HUDEP-2 (cell line): ENCODE data around the gene TBC1D14.

Experiments
- DNase-seq, 76 experiments: peaks; one replicate each; lab custom pipeline; 2025; ENCODE audit not compliant: unreplicated experiment in 76 of 76; lab: John Stamatoyannopoulos, UW

The TBC1D14 gene

GRCh38 chr4:7016086-7016485 is 106.5 kb downstream of the TBC1D14 start:
- DNase-seq = no peak

GRCh38 chr4:7016512-7016911 is 106.9 kb downstream of the TBC1D14 start:
- no peak for DNase-seq

- DNase-seq = no peak
Measured at GRCh38 chr4:7017446-7018048, 107.9 kb downstream of the TBC1D14 start.

- no peak for DNase-seq
Measured at GRCh38 chr4:7018281-7018680, 108.7 kb downstream of the TBC1D14 start.

GRCh38 chr4:7019367-7019766 is 109.7 kb downstream of the TBC1D14 start:
- DNase-seq = no peak

- no peak for DNase-seq
Measured at GRCh38 chr4:7020290-7020689, 110.7 kb downstream of the TBC1D14 start.

- no peak for DNase-seq
Measured at GRCh38 chr4:7020856-7021255, 111.2 kb downstream of the TBC1D14 start.

- no peak for DNase-seq
Measured at GRCh38 chr4:7021355-7021754, 111.7 kb downstream of the TBC1D14 start.

GRCh38 chr4:7021930-7022664 is 112.5 kb downstream of the TBC1D14 start:
- DNase-seq = no peak

- no peak for DNase-seq
Measured at GRCh38 chr4:7023486-7023885, 113.9 kb downstream of the TBC1D14 start.

GRCh38 chr4:7023901-7024300 is 114.3 kb downstream of the TBC1D14 start:
- no peak for DNase-seq

- DNase-seq = no peak
Measured at GRCh38 chr4:7024336-7024890, 114.8 kb downstream of the TBC1D14 start.

GRCh38 chr4:7025040-7025602 is 115.5 kb downstream of the TBC1D14 start:
- DNase-seq = no peak

GRCh38 chr4:7026107-7026506 is 116.5 kb downstream of the TBC1D14 start:
- DNase-seq = no peak

- DNase-seq = no peak
Measured at GRCh38 chr4:7027284-7027683, 117.7 kb downstream of the TBC1D14 start.

GRCh38 chr4:7027913-7028312 is 118.3 kb downstream of the TBC1D14 start:
- no peak for DNase-seq

- DNase-seq = no peak
Measured at GRCh38 chr4:7029212-7029611, 119.6 kb downstream of the TBC1D14 start.

- DNase-seq = no peak
Measured at GRCh38 chr4:7029921-7030320, 120.3 kb downstream of the TBC1D14 start.

- DNase-seq = no peak
Measured at GRCh38 chr4:7030856-7031255, 121.2 kb downstream of the TBC1D14 start.

GRCh38 chr4:7031558-7032449 is 122.2 kb downstream of the TBC1D14 start:
- DNase-seq = no peak

GRCh38 chr4:7032596-7032995 is 123.0 kb downstream of the TBC1D14 start:
- DNase-seq = no peak
